ENCODE results near the gene ANXA2R. TPM values are rescaled to one million over a fixed set of nuclear protein-coding genes. Genes with fewer than 3 reads are reported as not detected.
"Not testable (repeated sequence)": the region's sequence is repeated elsewhere in the genome, so short reads cannot be mapped to it uniquely, and the experiment has no call there.

The ANXA2R gene
- total RNA-seq, 1 donor: 3.0 TPM

DNA sequence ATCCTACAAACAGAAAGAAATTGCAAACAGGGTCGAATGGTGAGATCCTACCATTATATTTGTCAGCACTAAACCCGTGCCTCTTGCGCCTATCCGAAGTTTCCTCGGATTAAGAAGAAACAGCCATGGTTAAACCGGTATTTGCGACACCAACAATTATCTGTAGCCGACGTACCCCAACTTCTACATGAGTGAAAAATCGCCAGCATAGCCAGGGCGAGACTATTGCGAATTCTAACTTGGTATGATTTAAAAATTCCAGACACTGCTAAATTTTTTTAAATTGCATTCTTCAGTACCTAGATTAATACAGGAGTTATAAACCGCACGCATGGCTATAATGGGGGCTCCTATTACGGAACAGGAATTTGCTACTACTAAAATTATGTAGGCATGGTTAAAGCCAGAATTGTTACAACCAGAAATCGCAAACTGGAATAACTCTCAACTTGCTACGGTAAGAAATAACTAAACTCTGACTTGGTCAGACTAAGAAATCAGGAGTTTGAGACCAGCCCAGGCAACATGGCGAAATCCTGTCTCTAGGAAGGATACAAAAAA is 25.3 kb upstream of the ANXA2R start:
- peak overlapping the region; percentile 93 for H3K4me3 ChIP-seq (ENCODE audit: low read depth, low read length)
- no peak for TF ChIP-seq CTCF (IDR thresholded peaks at IDR 0.05; ENCODE audit: insufficient read depth, low read length)
- DNase-seq (ENCODE audit: low read depth): peak; percentile 78

- DNase-seq (ENCODE audit: low read depth): no peak
- TF ChIP-seq CTCF (IDR thresholded peaks at IDR 0.05; ENCODE audit: insufficient read depth, low read length): no peak
- H3K4me3 ChIP-seq (ENCODE audit: low read depth, low read length): no peak overlapping the region
These were observed 23.6 kb upstream of the ANXA2R start for GRCh38 chr5:43063721-43064171.

DNA sequence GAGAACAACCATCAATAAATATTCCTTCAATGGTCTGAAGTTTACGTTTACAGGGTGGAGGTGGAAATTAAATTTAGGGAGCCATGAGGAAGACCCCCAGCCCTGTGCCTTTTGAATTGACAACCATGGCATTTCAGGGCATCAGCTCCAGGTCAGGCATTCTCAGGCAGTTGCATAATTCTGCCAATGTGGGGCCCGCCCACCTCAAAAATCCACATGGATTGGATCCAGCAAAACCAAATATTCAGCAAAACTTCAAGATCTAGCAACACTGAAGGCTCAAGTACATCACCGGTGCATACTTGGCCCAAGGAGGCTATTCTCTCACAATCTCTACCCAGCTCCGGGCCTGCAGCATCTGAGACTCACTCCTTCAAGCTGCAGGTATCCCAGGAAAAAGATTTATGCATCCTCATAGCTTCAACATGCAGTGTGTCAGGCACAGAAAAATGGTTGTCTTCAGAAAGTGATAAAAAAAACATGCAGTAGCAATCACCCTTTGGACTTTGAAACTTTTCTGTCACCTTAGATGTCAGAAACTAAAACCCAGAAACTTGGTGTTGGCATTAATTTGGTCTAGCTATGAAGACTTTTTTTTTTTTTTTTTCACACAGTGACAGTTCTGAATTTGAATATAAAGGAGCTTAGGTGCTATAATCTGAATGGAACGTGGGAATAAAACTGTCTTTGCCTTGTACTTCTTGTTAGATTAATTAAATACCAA is 21.4 kb upstream of the ANXA2R start:
- TF ChIP-seq CTCF (IDR thresholded peaks at IDR 0.05; ENCODE audit: insufficient read depth, low read length): no peak
- peak; percentile 68 for DNase-seq (ENCODE audit: low read depth)
- no peak overlapping the region for H3K4me3 ChIP-seq (ENCODE audit: low read depth, low read length)

GRCh38 chr5:43060020-43060419 is 19.9 kb upstream of the ANXA2R start:
- DNase-seq (ENCODE audit: low read depth); H3K4me3 ChIP-seq (ENCODE audit: low read depth, low read length): not testable (repeated sequence)

DNA sequence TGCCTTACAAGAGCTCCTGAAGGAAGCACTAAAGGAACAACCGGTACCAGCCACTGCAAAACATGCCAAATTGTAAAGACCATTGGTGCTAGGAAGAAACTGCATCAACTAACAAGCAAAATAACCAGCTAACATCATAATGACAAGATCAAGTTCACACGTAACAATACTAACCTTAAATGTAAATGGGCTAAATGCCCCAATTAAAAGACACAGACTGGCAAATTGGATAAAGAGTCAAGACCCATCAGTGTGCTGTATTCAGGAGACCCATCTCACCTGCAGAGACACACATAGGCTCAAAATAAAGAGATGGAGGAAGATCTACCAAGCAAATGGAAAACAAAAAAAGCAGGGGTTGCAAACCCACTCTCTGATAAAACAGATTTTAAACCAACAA is 15.0 kb upstream of the ANXA2R start:
- not testable (repeated sequence) for DNase-seq (ENCODE audit: low read depth); H3K4me3 ChIP-seq (ENCODE audit: low read depth, low read length)

DNA sequence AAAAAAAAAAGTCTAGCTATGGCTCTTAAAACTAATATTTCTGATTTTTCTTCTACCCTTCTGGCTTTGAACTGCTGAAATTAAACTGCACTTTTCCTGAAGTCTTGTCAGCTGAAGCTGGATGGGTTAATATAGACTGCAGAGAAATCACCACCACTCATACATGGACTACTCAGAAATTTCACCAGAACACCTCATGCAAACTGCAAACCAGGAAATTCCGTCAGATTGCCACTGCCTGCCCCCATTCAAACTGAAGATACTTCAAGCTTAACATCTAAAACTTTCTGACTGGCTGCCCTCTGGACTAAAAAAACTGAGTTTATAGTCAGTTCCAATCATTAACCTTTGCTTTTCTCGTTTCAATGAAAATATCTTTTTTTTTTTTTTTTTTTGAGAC is 11.6 kb upstream of the ANXA2R start:
- no peak for DNase-seq (ENCODE audit: low read depth)
- H3K4me3 ChIP-seq (ENCODE audit: low read depth, low read length): no peak overlapping the region
- TF ChIP-seq CTCF (IDR thresholded peaks at IDR 0.05; ENCODE audit: insufficient read depth, low read length): no peak

DNA sequence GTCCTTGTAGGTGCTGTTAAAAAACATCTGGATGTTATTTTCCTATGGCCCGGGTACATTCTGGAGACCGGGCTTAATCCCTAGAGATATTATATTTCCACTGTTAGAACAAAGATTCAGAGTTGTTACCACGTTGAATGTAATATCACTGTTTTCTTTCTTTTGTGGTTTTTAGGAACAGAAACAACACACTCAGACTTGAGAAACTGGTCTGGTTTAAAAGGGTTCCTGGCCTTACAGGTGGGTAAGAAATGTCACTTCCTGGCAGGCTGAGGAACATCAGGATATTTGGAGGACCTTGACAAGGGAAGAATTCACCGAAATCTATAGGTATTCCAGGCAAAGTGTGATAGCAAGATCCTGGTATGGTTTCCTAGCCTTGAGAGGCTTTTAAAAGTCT is 10.3 kb upstream of the ANXA2R start:
- no peak for DNase-seq (ENCODE audit: low read depth)
- no peak for TF ChIP-seq CTCF (IDR thresholded peaks at IDR 0.05; ENCODE audit: insufficient read depth, low read length)
- H3K4me3 ChIP-seq (ENCODE audit: low read depth, low read length): no peak overlapping the region

DNA sequence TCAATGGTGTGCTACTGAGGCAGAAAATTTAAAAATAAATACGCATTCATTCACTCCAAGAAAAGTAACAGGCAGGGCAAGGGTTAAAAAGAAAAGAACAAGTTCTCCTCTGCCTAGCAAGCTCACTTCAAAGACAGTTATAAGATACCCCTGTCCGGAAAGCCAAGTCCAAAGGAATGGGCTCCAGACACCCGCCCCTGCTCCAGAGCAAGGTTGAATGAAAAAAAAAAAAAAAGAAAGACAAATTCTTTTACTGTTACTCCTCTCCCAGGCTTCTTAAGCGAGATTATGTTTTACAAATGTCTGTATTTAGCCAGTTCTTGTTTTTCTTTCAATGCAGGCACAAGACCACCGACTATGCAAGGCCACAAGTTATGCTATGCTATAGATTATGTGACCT is 9.1 kb upstream of the ANXA2R start:
- no peak for TF ChIP-seq CTCF (IDR thresholded peaks at IDR 0.05; ENCODE audit: insufficient read depth, low read length)
- H3K4me3 ChIP-seq (ENCODE audit: low read depth, low read length): no peak overlapping the region
- no peak for DNase-seq (ENCODE audit: low read depth)

All from fibroblast of the aortic adventitia (primary cell).